ENCODE results near the gene CRIP2.
A peak's percentile ranks its signal among the peaks of the same experiment; 100 is the strongest.

Gene CRIP2

DNA sequence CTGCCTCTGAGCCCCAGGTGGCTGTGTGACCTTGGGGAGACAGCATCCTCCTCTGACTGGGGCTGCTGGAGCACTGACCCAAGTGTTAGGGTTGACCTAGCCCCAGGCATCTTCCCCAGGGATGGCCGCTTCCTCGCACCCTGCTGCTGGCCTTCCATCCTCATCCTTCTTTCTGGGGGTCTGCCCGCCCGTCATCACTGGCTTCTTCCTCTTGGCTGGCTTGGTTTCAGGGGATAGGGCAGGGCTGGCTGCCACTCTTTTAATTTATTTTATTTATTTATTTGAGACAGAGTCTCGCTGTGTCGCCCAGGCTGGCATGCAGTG lies 19.9 kb downstream of the CRIP2 start:
- no peaks in the 10 kb centered on the region for H3K9me3 ChIP-seq (ENCODE audit: insufficient read depth, low read length, severe bottlenecking)
- H3K4me3 ChIP-seq (ENCODE audit: low read depth in 1 of 2, low read length in 2 of 2), result no peak overlapping the region
- peaks cover 52% of the 10 kb centered on the region for H3K36me3 ChIP-seq (ENCODE audit: insufficient read depth, low read length)
- H3K79me2 ChIP-seq (ENCODE audit: insufficient read depth, low read length), result peaks cover 13% of the 10 kb centered on the region
- H3K9ac ChIP-seq (ENCODE audit: low read depth, low read length), result no peak overlapping the region
- DNase-seq, result no peak
- peaks cover 22% of the 10 kb centered on the region for H3K4me1 ChIP-seq (ENCODE audit: insufficient read depth, low read length)
- no peaks in the 10 kb centered on the region for H3K27me3 ChIP-seq (ENCODE audit: insufficient read depth, low read length, poor library complexity)
- H2AFZ ChIP-seq (ENCODE audit: low read depth, low read length), result no peak overlapping the region
- no peak for ATAC-seq (ENCODE audit: insufficient read depth, low read depth)
- H3K27ac ChIP-seq (ENCODE audit: low read length), result no peak overlapping the region
- H4K20me1 ChIP-seq (ENCODE audit: insufficient read depth, low read length), result peaks cover 51% of the 10 kb centered on the region
- no peak overlapping the region for H3K4me2 ChIP-seq (ENCODE audit: insufficient read depth, low read length)
- no peak for TF ChIP-seq EZH2 (IDR thresholded peaks at IDR 0.05; ENCODE audit: borderline replicate concordance, low read depth, low read length, severe bottlenecking)
- TF ChIP-seq CTCF (IDR thresholded peaks at IDR 0.05; ENCODE audit: borderline replicate concordance, extremely low read depth, low read length, poor library complexity, severe bottlenecking), result no peak

GRCh38 chr14:105495101-105495989 lies 20.7 kb downstream of the CRIP2 start:
- Histone ChIP-seq H3K27me3 (ENCODE audit: insufficient read depth, low read length, poor library complexity) (no peaks in the 10 kb centered on the region), H2AFZ (ENCODE audit: low read depth, low read length) (no peak overlapping the region), H3K36me3 (ENCODE audit: insufficient read depth, low read length) (peaks cover 52% of the 10 kb centered on the region), H3K4me1 (ENCODE audit: insufficient read depth, low read length) (peaks cover 22% of the 10 kb centered on the region), H3K27ac (ENCODE audit: low read length) (no peak overlapping the region), H3K9me3 (ENCODE audit: insufficient read depth, low read length, severe bottlenecking) (no peaks in the 10 kb centered on the region), H3K4me3 (ENCODE audit: low read depth in 1 of 2, low read length in 2 of 2) (no peak overlapping the region), H3K79me2 (ENCODE audit: insufficient read depth, low read length) (peaks cover 13% of the 10 kb centered on the region), H3K9ac (ENCODE audit: low read depth, low read length) (no peak overlapping the region), H4K20me1 (ENCODE audit: insufficient read depth, low read length) (peaks cover 58% of the 10 kb centered on the region), H3K4me2 (ENCODE audit: insufficient read depth, low read length) (no peak overlapping the region)
- DNase-seq (peak; percentile 4), ATAC-seq (ENCODE audit: insufficient read depth, low read depth) (no peak)
- TF ChIP-seq EZH2 (IDR thresholded peaks at IDR 0.05; ENCODE audit: borderline replicate concordance, low read depth, low read length, severe bottlenecking), result no peak
- no peak for TF ChIP-seq CTCF (IDR thresholded peaks at IDR 0.05; ENCODE audit: borderline replicate concordance, extremely low read depth, low read length, poor library complexity, severe bottlenecking)

DNA sequence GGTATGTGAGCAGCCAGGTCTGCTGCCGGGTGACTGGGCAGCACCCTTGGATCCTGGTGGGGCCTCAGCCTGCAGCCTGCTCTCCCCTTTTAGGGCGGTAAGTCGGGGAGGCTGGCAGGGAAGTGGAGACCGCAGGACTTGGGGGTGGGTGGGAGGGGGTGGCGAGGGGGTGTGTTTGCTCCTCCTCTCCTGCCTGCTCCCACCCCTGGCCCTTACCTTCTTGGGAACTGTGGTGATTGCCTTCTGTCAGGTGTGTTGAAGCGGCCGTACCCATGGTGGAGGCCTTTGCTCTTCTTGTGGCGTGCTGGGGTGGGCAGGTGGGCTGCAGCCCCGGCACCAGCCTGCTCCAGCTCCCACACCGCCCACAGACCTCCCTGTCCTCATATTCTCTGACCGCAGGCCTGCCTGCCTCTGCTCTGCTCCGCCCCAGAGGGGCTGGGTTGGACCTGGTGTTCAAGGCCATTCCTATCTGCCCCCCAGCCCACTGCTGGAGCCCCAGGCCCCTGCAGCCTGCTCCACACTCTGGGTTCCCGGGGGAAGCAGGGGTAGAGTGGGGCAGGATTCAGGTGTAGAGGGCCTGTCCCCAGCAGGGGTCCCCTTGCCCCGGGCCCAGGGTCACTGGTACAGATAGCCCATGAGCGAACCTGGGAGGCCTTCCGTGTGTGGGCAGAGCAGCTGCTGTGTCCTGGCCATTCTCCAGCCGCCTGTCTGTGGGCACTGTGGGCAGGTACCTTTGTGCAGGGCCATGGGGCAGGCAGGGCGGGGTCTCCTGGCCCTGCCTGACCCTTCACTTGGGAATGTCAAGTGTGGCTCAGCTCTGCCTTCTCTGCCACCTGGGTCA lies 21.6 kb downstream of the CRIP2 start:
- no peak overlapping the region for H3K4me3 ChIP-seq (ENCODE audit: low read depth in 1 of 2, low read length in 2 of 2)
- H4K20me1 ChIP-seq (ENCODE audit: insufficient read depth, low read length), result peaks cover 63% of the 10 kb centered on the region
- peaks cover 52% of the 10 kb centered on the region for H3K36me3 ChIP-seq (ENCODE audit: insufficient read depth, low read length)
- H3K9me3 ChIP-seq (ENCODE audit: insufficient read depth, low read length, severe bottlenecking), result no peaks in the 10 kb centered on the region
- peak; percentile 5 for DNase-seq
- H3K9ac ChIP-seq (ENCODE audit: low read depth, low read length), result no peak overlapping the region
- TF ChIP-seq EZH2 (IDR thresholded peaks at IDR 0.05; ENCODE audit: borderline replicate concordance, low read depth, low read length, severe bottlenecking), result no peak
- TF ChIP-seq CTCF (IDR thresholded peaks at IDR 0.05; ENCODE audit: borderline replicate concordance, extremely low read depth, low read length, poor library complexity, severe bottlenecking), result no peak
- H3K4me2 ChIP-seq (ENCODE audit: insufficient read depth, low read length), result no peak overlapping the region
- no peak overlapping the region for H2AFZ ChIP-seq (ENCODE audit: low read depth, low read length)
- ATAC-seq (ENCODE audit: insufficient read depth, low read depth), result no peak
- no peak overlapping the region for H3K27ac ChIP-seq (ENCODE audit: low read length)
- H3K4me1 ChIP-seq (ENCODE audit: insufficient read depth, low read length), result peaks cover 22% of the 10 kb centered on the region
- H3K79me2 ChIP-seq (ENCODE audit: insufficient read depth, low read length), result peaks cover 13% of the 10 kb centered on the region
- no peaks in the 10 kb centered on the region for H3K27me3 ChIP-seq (ENCODE audit: insufficient read depth, low read length, poor library complexity)
